Hematopoietic multipotent progenitor cell treated with erythropoietin and hydrocortisone succinate and interleukin-3 and kit ligand, for 8 days (in vitro differentiated cells): Measurements from ENCODE around the gene CPED1.
"Not testable (repeated sequence)": the region's sequence is repeated elsewhere in the genome, so short reads cannot be mapped to it uniquely, and the experiment has no call there.

Source experiments
- DNase-seq: peaks from one replicate; pipeline ENCODE4 v3.0.0-alpha.2; 2015

The CPED1 gene

DNA sequence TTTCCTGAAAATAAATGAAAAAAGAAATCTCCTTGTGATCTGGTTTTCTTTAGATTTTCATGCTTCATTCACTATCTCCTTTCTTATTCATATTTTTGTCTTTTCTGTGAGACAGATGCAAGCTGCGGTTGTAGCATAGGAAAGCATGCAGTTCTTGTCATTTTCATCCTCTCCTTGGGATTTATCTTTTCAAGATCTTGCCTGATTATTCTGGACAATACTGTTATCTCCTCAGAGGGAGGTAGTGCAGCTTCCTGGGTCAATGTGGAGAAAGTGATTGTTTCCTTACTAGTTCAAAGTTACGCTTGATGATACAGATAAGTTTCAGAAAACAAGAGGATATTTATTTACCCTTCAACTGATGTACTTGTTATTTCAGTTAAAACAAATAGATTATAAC lies 114.6 kb downstream of the CPED1 start:
- no peak for DNase-seq

GRCh38 chr7:121103579-121103978 lies 115.1 kb downstream of the CPED1 start:
- no peak for DNase-seq

DNA sequence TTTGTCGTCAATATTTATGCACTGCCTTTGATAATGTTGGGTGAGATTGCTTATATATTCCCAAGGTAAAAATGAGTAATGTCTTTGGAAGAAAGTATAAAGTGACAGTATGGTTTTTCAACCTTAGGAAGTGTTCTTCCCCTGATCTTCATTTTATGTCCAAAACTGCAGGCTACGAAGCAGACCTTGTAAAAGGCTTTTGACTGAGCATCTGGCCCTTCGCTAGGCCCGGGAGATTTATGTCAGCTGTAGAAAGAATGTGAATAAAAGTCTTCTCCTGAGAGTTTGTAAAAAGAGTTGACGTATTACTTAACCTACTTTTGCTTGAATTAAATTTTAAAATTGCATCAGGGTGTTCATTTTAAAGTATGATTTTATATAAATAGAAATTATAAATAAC lies 116.8 kb downstream of the CPED1 start:
- DNase-seq: no peak

DNA sequence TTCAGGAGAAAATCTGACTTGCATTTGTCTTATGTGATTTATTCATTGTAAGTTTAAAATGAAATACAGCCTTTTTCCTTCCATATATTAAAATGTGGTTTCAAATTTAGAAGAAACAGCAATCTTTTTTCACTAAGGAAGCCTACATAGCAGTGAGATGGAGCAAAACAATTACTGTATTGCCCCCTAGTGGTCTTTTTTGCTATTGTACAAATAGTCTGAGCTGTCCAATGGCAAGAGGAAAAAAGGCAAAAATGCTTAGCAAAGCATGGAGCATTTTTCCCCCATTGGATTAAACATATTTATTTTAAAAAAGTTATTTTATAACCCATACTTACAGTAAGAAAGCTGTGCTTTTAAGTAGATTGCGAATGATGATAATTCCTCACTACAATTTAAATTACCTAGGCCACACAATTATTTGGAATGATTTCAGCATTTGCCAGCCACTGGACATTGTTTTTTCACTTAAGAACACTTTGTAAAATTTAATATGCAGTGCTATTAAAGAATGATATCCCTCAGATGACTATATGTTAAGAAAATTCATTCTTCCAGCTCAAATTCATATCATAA lies 119.5 kb downstream of the CPED1 start:
- DNase-seq: peak; percentile 79

DNA sequence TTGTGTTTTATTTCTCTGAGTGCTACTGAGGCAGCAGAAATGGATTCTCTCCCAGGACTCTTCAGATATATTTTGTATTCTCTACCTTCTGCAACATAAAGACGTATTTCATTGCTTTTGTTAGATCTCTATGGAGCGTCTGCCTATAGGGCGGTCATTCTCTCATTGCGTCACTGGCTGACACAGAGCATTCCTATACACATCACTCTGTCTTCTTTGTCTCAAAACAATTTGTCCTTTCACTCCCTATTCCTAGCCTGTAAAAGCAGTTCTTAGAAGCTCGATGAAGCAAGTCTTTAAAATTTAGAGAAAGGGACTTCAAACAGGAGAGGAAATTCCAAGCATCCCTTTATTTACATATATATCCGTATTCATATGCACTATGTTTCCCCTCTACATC lies 120.6 kb downstream of the CPED1 start:
- no peak for DNase-seq

DNA sequence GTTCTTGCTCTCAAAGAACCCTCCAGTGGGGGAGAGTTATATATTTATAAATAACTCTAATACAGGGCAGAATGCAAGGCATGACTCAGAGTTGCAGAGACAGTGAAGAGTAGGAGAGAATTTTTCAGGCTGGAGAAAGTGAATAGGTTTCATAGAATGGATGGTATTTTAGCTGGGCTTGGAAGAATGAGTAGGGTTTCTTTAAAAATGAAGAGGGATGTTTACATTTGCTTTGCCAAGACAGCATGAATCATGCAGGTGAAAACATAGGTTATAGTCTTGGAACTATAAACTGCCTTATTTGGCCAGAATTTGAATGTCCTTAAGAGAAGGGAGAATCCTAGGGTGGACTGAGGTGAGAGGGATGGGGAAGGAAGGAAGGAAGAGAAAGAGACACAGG lies 124.8 kb downstream of the CPED1 start:
- no peak for DNase-seq

DNA sequence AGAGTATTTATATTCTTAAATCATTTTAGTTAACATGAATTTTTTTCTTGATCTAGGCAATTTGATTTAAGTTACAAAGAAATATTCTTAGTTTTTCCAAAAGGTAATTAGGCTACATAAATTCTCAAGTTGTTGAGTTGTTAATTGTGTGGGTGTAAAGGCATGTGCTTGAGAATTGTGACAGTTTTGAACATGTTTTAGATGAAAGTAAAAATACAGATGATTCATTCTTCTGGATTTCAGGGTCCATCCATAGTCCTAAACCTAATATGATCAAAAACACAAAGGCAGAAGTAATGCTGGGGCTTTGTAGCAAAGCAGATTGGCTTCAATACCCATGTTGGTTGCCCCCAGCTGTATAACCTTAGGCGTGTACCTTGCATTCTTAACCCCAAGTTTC lies 127.9 kb downstream of the CPED1 start:
- DNase-seq: no peak

DNA sequence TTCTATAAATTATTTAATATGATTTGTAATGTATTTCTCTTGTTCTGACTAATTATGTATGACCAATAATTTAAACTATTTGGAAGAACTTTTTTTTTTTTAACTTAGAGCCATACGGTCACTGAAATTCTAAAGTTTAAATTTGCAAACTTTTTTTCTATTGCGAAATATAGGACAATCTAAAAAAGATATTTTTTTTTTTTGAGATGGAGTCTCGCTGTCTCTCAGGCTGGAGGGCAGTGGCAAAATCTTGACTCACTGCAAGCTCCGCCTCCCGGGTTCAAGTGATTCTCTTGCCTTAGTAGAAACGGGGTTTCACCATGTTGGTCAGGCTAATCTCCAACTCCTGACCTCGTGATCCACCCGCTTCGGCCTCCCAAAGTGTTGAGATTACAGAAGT lies 130.5 kb downstream of the CPED1 start:
- DNase-seq: no peak

GRCh38 chr7:121123032-121123431 lies 134.5 kb downstream of the CPED1 start:
- no peak for DNase-seq

GRCh38 chr7:121125454-121125853 lies 136.9 kb downstream of the CPED1 start:
- not testable (repeated sequence) for DNase-seq

DNA sequence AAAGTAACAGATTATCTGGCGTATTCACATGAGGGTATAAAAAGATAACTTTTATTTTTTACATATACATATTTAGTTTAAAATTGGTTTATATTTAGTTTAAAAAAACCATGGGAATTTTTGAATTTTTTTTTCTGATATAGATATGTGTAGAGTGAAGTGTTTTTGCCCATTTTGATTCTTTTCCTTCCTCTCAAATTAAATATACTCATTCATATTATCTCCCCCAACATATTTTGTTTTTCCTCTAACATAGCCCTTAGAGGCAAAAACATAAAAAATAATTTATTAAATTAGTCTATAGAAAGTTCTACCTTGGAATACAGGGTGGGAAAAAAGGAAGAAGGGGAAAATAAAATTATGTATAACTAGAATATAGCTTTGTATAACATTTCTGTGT lies 137.7 kb downstream of the CPED1 start:
- no peak for DNase-seq

DNA sequence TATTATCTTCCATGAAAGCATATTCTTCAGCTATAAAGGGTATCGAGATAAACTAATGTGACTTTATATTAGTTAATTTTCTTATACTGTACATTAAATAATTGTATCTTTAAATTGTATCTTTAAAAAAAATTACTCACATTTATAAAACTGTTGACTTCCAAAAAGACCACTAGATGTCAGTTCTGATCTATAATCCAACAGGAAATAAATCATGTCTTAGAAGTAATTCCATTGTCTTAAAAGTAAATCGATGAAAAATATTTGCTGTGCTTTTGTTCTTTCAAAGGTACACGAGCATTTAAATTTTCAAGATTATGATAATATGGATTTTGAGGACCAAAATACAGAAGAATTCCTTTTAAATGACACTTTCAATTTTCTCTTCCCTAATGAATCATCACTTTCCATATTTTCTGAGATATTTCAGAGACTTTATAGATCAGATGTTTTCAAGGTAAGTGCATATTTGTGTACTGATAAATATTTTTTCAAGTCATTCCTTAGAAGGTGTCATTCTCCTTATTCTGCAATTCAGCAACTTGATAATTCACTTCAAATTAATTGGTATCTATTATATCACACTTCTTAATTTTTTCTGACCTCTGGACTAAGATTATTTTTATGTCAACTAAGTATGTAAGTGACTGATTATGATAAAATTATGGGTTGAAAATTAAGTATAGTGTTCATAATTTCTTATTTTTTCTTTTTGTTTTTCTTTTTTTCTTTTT lies 138.5 kb downstream of the CPED1 start:
- peak; percentile 16 for DNase-seq

- DNase-seq: no peak
These were observed 144.4 kb downstream of the CPED1 start for GRCh38 chr7:121132940-121133339.

DNA sequence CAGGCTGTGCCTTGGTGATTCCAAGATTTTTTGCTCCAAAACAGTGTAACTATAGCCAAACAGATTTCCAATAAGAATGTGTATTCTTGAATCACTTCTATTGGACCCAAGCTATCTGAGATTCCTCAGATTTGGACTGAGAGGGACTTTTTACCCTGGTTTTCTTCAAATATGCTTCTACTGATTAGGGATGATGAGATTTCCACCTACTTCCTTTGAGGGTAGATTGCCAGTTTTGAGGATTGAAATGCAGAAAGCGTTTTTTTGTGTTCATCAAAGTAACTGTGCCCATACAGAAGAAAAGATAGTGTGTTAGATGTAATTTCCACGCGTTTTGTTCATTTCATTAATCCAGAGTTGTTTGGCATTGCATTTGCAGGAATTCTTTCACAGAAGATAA lies 144.9 kb downstream of the CPED1 start:
- no peak for DNase-seq

DNA sequence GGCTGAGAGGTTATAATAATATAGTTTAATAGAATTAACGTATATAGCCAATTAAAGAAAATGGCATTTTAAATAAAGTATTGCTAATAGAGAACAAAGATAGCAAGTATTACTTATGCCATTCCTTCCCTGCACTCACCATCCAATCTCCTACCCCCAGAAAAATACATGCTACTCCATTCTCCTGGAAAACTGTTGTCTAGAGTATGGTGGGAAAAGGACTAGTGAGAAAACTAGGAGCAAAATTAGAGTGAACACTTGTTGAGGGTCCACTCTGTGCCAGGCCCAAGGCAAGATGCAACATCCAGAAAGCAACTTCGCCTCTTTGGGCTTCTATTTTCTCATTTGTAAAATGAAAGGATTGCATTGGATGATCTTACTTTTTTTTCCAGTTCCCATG lies 149.1 kb downstream of the CPED1 start:
- DNase-seq: no peak

DNA sequence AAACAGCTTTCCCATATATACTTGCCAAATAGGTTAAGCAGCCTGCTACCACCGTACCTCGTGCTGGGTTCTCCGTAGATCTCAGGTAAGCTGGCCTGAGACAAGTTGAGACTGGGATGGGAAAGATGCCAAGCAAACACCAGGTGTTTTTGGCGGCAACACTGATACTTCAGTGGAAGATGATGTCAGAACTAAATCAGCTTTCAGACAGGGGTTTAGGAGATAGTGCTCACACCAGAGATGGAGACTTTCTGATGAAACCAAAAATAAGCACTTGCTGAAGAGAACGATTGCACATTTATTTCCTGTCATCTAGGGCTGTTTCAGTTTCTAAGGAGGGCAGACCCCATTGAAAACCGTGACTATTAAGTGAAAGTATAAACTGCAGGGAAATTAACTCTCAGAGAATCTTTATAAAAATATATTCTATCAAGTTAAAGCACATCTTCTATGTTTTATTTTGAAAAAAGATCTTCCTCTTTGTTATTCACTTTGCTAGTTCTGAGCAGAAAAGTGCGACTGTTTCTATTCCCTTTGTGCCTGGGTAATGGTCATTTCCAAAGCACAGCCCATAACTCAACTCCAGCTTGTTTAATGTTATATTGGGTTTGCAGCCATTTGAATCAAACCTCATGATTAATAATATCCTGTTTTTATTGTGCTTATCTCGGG lies 149.9 kb downstream of the CPED1 start:
- no peak for DNase-seq

- DNase-seq: no peak
These were observed 150.9 kb downstream of the CPED1 start for GRCh38 chr7:121139427-121139826.

DNA sequence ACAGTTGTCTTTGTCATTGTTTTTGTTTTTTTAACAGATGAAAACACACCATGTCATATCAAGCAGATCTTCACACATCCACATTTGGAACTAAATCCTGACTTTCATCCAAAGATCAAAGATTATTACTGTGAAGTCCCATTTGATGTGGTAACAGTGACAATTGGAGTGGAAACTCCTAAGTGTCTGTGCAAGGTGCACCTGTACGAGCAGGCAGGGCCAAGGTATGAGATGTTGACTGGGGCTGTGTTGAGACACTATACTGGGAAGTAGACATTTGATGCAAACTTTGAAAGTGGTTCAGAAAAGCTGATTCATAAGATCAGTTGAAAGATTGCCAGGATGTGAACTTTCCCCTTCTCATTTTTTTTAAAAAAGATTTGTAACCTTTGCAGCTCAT lies 152.3 kb downstream of the CPED1 start:
- DNase-seq: no peak

GRCh38 chr7:121151774-121152221 lies 163.3 kb downstream of the CPED1 start:
- no peak for DNase-seq

DNA sequence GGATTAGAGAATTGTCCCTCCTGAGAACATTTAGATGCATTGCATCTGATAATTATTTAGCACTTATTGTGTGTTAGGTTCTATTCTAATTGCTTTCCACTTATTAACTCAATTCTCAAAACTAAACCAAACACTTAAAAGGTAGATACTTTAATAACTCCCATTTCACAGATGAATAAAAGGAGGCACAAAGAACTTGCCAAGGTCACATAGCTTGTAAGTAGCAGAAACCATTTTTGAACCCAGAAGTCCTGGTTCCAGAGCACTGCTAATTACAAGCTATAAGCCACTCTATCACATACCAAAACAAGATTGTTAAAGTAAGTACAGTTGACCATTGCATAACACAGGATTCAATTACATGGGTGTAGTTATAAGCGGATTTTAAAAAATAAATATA lies 164.9 kb downstream of the CPED1 start:
- no peak for DNase-seq

DNA sequence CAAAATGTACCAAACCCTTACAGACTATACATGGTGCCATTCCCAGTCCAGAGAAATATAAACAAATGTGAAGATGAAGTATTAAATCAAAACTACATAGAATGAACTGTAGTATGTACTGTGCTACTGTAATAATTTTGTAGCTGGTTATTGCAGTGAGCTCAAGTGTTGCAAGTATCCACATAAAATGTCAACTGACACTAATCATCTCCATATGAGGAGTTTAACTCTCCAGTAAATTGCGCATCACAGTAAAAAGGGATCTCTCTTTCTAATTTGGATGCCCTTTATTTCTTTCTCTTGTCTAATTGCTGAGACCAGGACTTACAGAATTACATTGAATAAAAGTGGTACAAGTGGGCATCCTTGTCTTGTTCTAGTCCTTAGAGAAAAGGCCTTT lies 165.5 kb downstream of the CPED1 start:
- DNase-seq: no peak

DNA sequence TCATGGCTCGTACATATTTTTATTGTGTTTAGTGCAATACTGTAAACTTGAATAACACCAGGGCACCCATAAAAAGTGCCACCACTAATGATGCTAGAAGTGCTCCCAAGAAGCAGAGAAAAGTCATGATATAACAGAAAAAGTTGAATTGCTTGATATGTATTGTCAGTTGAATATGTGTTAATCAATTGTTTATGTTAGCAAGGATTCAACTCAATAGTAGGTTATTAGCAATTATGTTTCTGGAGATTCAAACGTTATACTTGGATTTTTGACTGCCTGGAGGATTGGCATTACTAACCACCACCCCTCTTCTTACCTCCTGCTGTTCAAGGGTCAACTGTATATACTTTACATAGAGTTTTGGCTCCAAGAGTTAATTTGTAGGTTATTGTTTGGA lies 168.3 kb downstream of the CPED1 start:
- no peak for DNase-seq

GRCh38 chr7:121157341-121157751 lies 168.8 kb downstream of the CPED1 start:
- no peak for DNase-seq

- no peak for DNase-seq
These were observed 169.5 kb downstream of the CPED1 start for GRCh38 chr7:121157885-121158590.
